SK-N-SH (cell line): Measurements from ENCODE around the gene ELOVL6. TPM values are rescaled to one million over a fixed set of nuclear protein-coding genes. Genes with fewer than 3 reads are reported as not detected.

Source experiments
- CTCF ChIA-PET: fragments of 300-600, 350-600 bp; formaldehyde crosslinking; extraction: SDS; loops from one replicate; lab custom pipeline; 2021; lab: Yijun Ruan, JAX
- POLR2A ChIA-PET: fragments of 350-600 bp; sonication (Branson Sonifier 250); formaldehyde crosslinking; extraction: SDS; loops from one replicate; lab custom pipeline; 2020; ENCODE audit warnings: antibody characterized with exemption, inconsistent platforms; lab: Yijun Ruan, JAX
- DNase-seq: peaks from one replicate; pipeline ENCODE4 v3.0.0; 2012
- H2AFZ ChIP-seq: fragments of 200-600 bp; sonication (generic); 2 replicates; pipeline ENCODE4 v1.8.1; 2016; ENCODE audit warnings: antibody characterized with exemption, mild to moderate bottlenecking, low read depth
- H3F3A ChIP-seq: fragments of 200-600 bp; sonication (generic); replicated peaks from 2 replicates; pipeline ENCODE3; 2016; ENCODE audit warnings: antibody characterized with exemption, mild to moderate bottlenecking; ENCODE audit not compliant: insufficient read depth
- H3K27ac ChIP-seq, 2 experiments: fragments of 200-500 bp in 1 of 2; fragments of 200-600 bp in 1 of 2; sonication (Bioruptor generic) in 1 of 2; sonication (generic), shearing (Covaris generic) in 1 of 2; 2 replicates each; pipeline versions ENCODE4 v1.5.1 to v1.6.1; 2014 to 2016; ENCODE audit warnings: low read depth in 2 of 2, inconsistent platforms in 1 of 2, low read length in 1 of 2, mild to moderate bottlenecking in 1 of 2, mixed read lengths in 1 of 2
- H3K27me3 ChIP-seq: fragments of 200-600 bp; sonication (generic), shearing (Covaris generic); 2 replicates; pipeline ENCODE4 v1.6.1; 2016; ENCODE audit warnings: mixed run types; ENCODE audit not compliant: insufficient read depth
- H3K36me3 ChIP-seq, 2 experiments: fragments of 200-500 bp in 1 of 2; fragments of 200-600 bp in 1 of 2; sonication (Bioruptor generic) in 1 of 2; sonication (generic) in 1 of 2; replicated peaks in 1 of 2; 2 replicates each; pipeline versions ENCODE3 to v1.5.1; 2014 to 2016; ENCODE audit warnings: low read length in 1 of 2, mild to moderate bottlenecking in 1 of 2; ENCODE audit not compliant: insufficient read depth in 2 of 2, control insufficient read depth in 1 of 2
- H3K4me1 ChIP-seq, 2 experiments: fragments of 200-500 bp in 1 of 2; fragments of 200-600 bp in 1 of 2; sonication (Bioruptor generic) in 1 of 2; sonication (generic), shearing (Covaris generic) in 1 of 2; 2 replicates each; pipeline versions ENCODE4 v1.5.1 to v1.6.1; 2014 to 2016; ENCODE audit warnings: low read depth in 1 of 2, low read length in 1 of 2, mixed run types in 1 of 2; ENCODE audit not compliant: insufficient read depth in 2 of 2, control insufficient read depth in 1 of 2
- H3K4me2 ChIP-seq: fragments of 200-600 bp; sonication (generic), shearing (Covaris generic); 2 replicates; pipeline ENCODE4 v1.6.1; 2017; ENCODE audit warnings: mixed run types
- H3K4me3 ChIP-seq, 2 experiments: fragments of 200-500 bp in 1 of 2; fragments of 200-600 bp in 1 of 2; sonication (Bioruptor generic) in 1 of 2; sonication (generic), shearing (Covaris generic) in 1 of 2; 2 replicates each; pipeline versions ENCODE4 v1.5.1 to v1.8.1; 2014 to 2016; ENCODE audit warnings: low read depth in 2 of 2, inconsistent platforms in 1 of 2, low read length in 1 of 2, mild to moderate bottlenecking in 1 of 2, mixed read lengths in 1 of 2, moderate library complexity in 1 of 2
- H3K79me2 ChIP-seq: fragments of 200-600 bp; sonication (generic); 2 replicates; pipeline ENCODE4 v1.8.1; 2017; ENCODE audit warnings: mild to moderate bottlenecking; ENCODE audit not compliant: insufficient read depth
- H3K9ac ChIP-seq: fragments of 200-600 bp; sonication (generic); 2 replicates; pipeline ENCODE4 v1.6.1; 2017; ENCODE audit warnings: mixed run types
- H3K9me2 ChIP-seq: fragments of 200-600 bp; sonication (generic); 2 replicates; pipeline ENCODE4 v1.6.1; 2017; ENCODE audit warnings: mixed run types
- H3K9me3 ChIP-seq: fragments of 200-600 bp; sonication (generic); 2 replicates; pipeline ENCODE4 v1.6.1; 2017; ENCODE audit warnings: mixed run types, mild to moderate bottlenecking, moderate library complexity
- H4K20me1 ChIP-seq: fragments of 200-600 bp; sonication (generic); 2 replicates; pipeline ENCODE4 v1.6.1; 2017; ENCODE audit warnings: mild to moderate bottlenecking, mixed run types; ENCODE audit not compliant: insufficient read depth
- CTCF ChIP-seq: fragments of 200-600 bp; sonication (generic); IDR thresholded peaks from 2 replicates; pipeline ENCODE4 v1.6.1; 2017; ENCODE audit warnings: antibody characterized with exemption, mild to moderate bottlenecking, moderate library complexity
- ELF1 ChIP-seq: IDR thresholded peaks from 2 replicates; pipeline ENCODE4 v1.4.0; 2012
- EZH2phosphoT487 ChIP-seq: fragments of 200-600 bp; sonication (generic); IDR thresholded peaks from 2 replicates; pipeline ENCODE4 v1.6.1; 2017; ENCODE audit warnings: low read depth, mixed run types, mild to moderate bottlenecking, antibody characterized with exemption, moderate library complexity, borderline replicate concordance
- FOSL2 ChIP-seq: IDR thresholded peaks from 2 replicates; pipeline ENCODE4 v1.4.0; 2012; ENCODE audit warnings: low read depth, mild to moderate bottlenecking, moderate library complexity, borderline replicate concordance
- FOXJ3 ChIP-seq: sonication (generic); formaldehyde crosslinking; IDR thresholded peaks from 2 replicates; pipeline ENCODE4 v1.5.1; 2020; ENCODE audit warnings: mild to moderate bottlenecking, missing genetic modification reagents
- FOXM1 ChIP-seq: IDR thresholded peaks from 2 replicates; pipeline ENCODE4 v1.4.0; 2012; ENCODE audit warnings: low read depth, mild to moderate bottlenecking
- GABPA ChIP-seq: IDR thresholded peaks from 2 replicates; pipeline ENCODE4 v1.4.0; 2012; ENCODE audit warnings: low read depth, mild to moderate bottlenecking
- JUND ChIP-seq: IDR thresholded peaks from 2 replicates; pipeline ENCODE4 v1.4.0; 2012
- MEF2A ChIP-seq: IDR thresholded peaks from 2 replicates; pipeline ENCODE4 v1.4.0; 2012; ENCODE audit warnings: low read depth, borderline replicate concordance
- MXI1 ChIP-seq: IDR thresholded peaks from 2 replicates; pipeline ENCODE4 v1.6.1; 2012; ENCODE audit warnings: mild to moderate bottlenecking, low read depth, low read length, improper control_type of control experiment
- NFIC ChIP-seq: IDR thresholded peaks from 2 replicates; pipeline ENCODE4 v1.4.0; 2012; ENCODE audit warnings: borderline replicate concordance
- PBX3 ChIP-seq: IDR thresholded peaks from 2 replicates; pipeline ENCODE4; 2012
- RAD21 ChIP-seq: IDR thresholded peaks from 2 replicates; pipeline ENCODE4 v1.6.1; 2012; ENCODE audit warnings: mild to moderate bottlenecking, low read length
- SIN3A ChIP-seq: IDR thresholded peaks from 2 replicates; pipeline ENCODE4 v1.6.1; 2012; ENCODE audit warnings: low read depth, mild to moderate bottlenecking, low read length, moderate library complexity, borderline replicate concordance
- SMC3 ChIP-seq: IDR thresholded peaks from 2 replicates; pipeline ENCODE4 v1.6.1; 2012; ENCODE audit warnings: low read depth, low read length, improper control_type of control experiment
- TAF1 ChIP-seq: IDR thresholded peaks from 2 replicates; pipeline ENCODE4 v1.6.1; 2012; ENCODE audit warnings: low read depth, mild to moderate bottlenecking, low read length, moderate library complexity, borderline replicate concordance
- TCF12 ChIP-seq: IDR thresholded peaks from 2 replicates; pipeline ENCODE4 v1.4.0; 2012
- USF1 ChIP-seq: IDR thresholded peaks from 2 replicates; pipeline ENCODE4 v1.4.0; 2012; ENCODE audit warnings: low read depth, borderline replicate concordance
- YY1 ChIP-seq: IDR thresholded peaks from 2 replicates; pipeline ENCODE4 v1.4.0; 2012; ENCODE audit warnings: low read depth, mild to moderate bottlenecking
- WGBS: methylation state at CpG from one replicate; pipeline ENCODE4 v1.1.6; 2017; ENCODE audit warnings: low lambda C conversion rate; 5-methylcytosine and 5-hydroxymethylcytosine counted together
- polyA plus RNA-seq, 3 experiments: library from polyadenylated mRNA; depleted of rRNA; stranded (reverse); fragments of >200 nt; gene quantifications; 2 replicates each; pipeline ENCODE4 v1.2.3, GENCODE V29; 2012

The ELOVL6 gene
- polyA plus RNA-seq, 1 of the 3 experiments (the other 2 are of a cell fraction) = 9.0 TPM

GRCh38 chr4:110055158-110055768 lies 143.2 kb downstream of the ELOVL6 start:
- no peak for DNase-seq
- Histone ChIP-seq H3F3A (no peaks in the 10 kb centered on the region), H3K36me3 (peaks cover 0 to 5% of the 10 kb centered on the region in 2 experiments), H3K27me3 (no peaks in the 10 kb centered on the region), H3K4me3 (no peak overlapping the region), H3K9me3 (no peaks in the 10 kb centered on the region), H3K9ac (no peak overlapping the region), H3K4me1 (peaks cover 0 to 10% of the 10 kb centered on the region in 2 experiments; a peak in 1 of 4 replicates), H3K27ac (no peak overlapping the region; a peak in 1 of 4 replicates), H2AFZ (no peak overlapping the region), H3K9me2 (no peaks in the 10 kb centered on the region), H3K79me2 (no peaks in the 10 kb centered on the region), H4K20me1 (no peaks in the 10 kb centered on the region), H3K4me2 (no peak overlapping the region)
- POLR2A ChIA-PET = no interaction called here
- CTCF ChIA-PET = interaction anchor here (0.7 to 1.1 kb wide), 3 partner anchors 13 to 142 kb away, joined by 3 read pairs; no protein-coding TSS in a partner anchor
- TF ChIP-seq EZH2phosphoT487 (no peak), SIN3A (no peak), PBX3 (peak; percentile 41)
- 88% methylated on average over 3 of the region's 3 CpGs for WGBS

- no peaks in the 10 kb centered on the region for H3K27me3 ChIP-seq
- POLR2A ChIA-PET = no interaction called here
- H3K79me2 ChIP-seq = no peaks in the 10 kb centered on the region
- no peak overlapping the region for H3K27ac ChIP-seq
- no peak overlapping the region for H3K9ac ChIP-seq
- 57% methylated on average over 9 of the region's 9 CpGs for WGBS
- no peak overlapping the region for H3K4me2 ChIP-seq
- H3K36me3 ChIP-seq = peaks cover 0 to 5% of the 10 kb centered on the region in 2 experiments
- no peaks in the 10 kb centered on the region for H3K9me2 ChIP-seq
- peaks cover 0 to 8% of the 10 kb centered on the region in 2 experiments; a peak in 1 of 4 replicates for H3K4me1 ChIP-seq
- H4K20me1 ChIP-seq = no peaks in the 10 kb centered on the region
- TF ChIP-seq FOXM1 (no peak), RAD21 (peak; percentile 84), SMC3 (peak; percentile 88), NFIC (no peak), PBX3 (no peak), GABPA (no peak), YY1 (no peak), FOSL2 (no peak), USF1 (no peak), CTCF (peak; percentile 90), TAF1 (no peak), MXI1 (no peak), JUND (no peak), TCF12 (no peak), MEF2A (no peak), FOXJ3 (CRISPR knock-in tag) (0 out of 2 replicates have a peak, but pooled peaks have one; percentile 18), ELF1 (no peak), EZH2phosphoT487 (no peak)
- TF ChIP-seq, all 33 proteins: peak for 4
- Histone ChIP-seq H3K9me3 (no peaks in the 10 kb centered on the region), H3F3A (no peaks in the 10 kb centered on the region), H3K4me3 (no peak overlapping the region), H2AFZ (no peak overlapping the region)
- CTCF ChIA-PET = interaction anchor here (0.6 to 4.2 kb wide), 46 partner anchors 9 to 466 kb away, joined by 3 to 28 read pairs (median 4); partner anchors contain the start of gene ELOVL6
- peak; percentile 38 for DNase-seq
These were observed 148.2 kb downstream of the ELOVL6 start for GRCh38 chr4:110049951-110050925.
